ENCODE data around the gene PRLHR.
A peak's percentile ranks its signal among the peaks of the same experiment; 100 is the strongest.
"Not testable (repeated sequence)": the region's sequence is repeated elsewhere in the genome, so short reads cannot be mapped to it uniquely, and the experiment has no call there.

The PRLHR gene

DNA sequence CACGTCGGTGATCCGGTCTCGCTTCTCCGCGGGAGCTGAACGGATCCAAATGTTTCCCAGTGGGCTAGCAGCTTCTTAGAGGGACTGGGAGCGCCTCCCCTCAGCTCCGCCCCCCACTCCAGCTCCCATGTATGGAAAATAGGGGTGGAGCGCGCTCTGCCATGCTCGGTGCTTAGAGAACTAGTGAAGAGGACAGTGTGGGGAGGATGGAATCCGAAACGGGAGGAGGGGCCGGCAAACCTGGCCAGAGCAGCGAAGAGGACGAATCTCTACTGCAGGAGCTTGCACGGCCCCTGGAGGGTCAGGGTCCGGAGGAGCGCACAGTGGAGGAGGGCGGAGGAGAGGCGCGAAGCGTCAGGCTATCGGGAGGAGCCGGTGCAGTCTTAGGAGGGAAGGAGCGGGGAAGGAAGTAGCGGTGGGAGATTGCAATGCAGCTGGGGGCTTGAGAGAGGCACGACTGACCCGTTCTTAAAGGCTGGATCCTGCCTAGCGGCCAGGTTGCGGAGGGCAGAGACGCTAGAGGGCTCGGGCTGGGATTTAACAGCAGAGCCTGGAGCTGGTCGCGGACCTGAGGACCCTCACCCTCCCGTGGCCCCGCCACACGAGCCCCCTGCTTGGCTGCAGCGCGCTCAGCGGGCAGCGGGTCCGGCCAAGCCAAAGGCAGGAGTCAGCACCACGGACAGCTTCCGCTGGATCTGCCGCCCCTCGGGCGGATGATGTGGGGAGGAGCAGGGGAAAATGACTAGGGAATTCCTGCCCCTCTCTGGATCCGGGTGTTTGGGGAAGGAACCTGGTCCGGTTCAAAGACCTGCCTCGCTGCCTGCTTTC is at the start of gene PRLHR:
Gene PRLHR, minus strand, starts transcription at position 51 of the 828 bp plus-strand sequence. CDS start 404 bp downstream, outside the sequence.
- no peak for FAIRE-seq
- DNase-seq (ENCODE audit: insufficient read length, low spot score): peak; percentile 27

DNA sequence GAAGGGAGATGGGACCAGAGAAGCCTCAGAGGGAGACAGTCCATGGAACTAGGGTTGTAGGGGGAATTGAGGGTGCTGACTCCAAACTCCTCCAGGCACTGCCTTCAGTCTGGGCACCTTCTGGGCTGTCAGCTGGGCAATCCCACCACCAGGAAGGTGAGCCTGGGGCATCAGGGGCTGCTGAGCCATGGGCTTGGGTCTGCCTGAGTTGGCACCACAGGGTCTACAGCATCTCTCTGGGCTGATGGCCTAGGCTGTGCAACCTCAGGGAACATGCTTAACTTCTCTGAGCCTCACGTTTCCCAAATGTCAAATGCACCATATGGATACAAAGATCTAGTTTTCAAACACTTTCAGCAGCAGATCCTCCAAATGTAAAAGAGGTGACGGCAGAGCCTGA is 46.8 kb upstream of the PRLHR start:
- no peak for DNase-seq (ENCODE audit: insufficient read length, low spot score)

GRCh38 chr10:118638680-118639079 is 43.2 kb upstream of the PRLHR start:
- DNase-seq (ENCODE audit: insufficient read length, low spot score) (no peak), FAIRE-seq (no peak)

More for the DNA sequence above, 46.8 kb upstream of the PRLHR start:
- no peak for FAIRE-seq

DNA sequence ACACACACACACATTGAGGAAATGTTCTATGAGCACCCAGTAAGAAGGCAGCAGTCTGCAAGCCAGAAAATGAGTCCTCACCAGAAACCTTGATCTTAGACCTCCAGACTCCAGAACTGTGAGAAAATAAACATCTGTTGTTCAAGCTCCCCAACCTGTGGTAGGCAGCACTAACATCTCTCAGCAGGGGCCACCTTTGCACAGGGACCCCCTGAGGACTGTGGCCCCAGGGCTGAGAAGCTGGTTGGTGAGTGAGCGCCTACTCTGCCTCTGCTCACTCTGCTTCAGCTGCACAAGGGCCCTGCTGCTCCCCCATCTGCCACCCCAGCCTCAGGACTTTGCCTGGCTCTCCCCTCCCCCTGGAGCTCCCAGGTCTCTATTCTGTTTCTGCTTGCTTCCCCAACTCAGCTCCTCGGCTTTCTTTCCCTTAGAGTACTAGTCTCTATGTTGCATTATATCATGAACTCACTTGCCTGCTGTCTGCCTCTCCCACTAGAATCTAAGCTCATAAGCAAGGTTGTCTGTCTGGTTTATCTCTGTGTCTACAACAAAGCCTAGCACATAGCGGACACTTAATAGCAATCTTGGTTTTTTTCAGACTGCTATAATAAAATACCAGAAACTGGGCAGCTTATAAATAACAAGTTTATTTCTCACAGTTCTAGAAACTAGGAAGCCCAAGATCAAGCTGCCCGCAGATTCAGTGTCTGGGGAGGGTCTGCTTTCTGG is 40.4 kb upstream of the PRLHR start:
- DNase-seq (ENCODE audit: insufficient read length, low spot score) (no peak), FAIRE-seq (no peak)

DNA sequence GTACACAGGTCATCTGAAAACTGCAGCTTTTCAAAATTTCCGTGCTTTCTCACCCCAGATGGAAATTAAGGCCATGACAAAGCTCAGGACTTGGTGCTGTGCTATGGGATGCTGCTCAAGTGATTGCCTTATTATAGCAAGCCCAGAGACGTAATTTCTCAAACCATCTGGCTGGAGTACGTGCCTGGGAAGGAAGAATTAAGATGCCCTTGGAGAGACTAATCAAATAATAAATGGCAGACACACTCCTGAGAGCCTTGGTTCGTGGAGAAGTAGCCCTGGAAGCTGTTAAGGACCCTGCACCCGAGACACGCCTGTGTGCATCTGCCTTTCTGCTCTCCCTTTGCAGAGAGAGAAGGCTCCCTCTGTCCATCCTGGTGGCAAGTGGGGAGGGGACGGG is 38.3 kb upstream of the PRLHR start:
- FAIRE-seq: no peak
- no peak for DNase-seq (ENCODE audit: insufficient read length, low spot score)

DNA sequence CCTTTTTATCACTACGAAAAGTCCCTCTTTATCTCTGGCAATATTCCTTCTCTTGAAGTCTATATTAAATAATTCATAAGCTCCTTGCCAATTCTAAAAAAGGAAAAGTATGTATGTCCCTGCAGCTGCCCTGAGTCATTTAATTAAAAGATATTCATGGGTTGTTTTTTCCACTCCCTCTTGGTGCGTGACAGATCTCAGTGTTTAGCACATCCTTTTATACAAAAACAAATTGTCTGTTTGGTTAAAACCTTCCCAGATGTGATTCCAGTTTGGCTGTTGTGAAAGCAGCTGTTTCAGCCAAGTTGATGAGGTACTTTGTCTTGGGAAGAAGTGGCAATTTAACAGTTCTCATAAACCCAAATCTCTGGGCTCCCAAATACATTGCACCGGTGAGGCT is 33.8 kb upstream of the PRLHR start:
- DNase-seq (ENCODE audit: insufficient read length, low spot score): no peak
- FAIRE-seq: no peak

GRCh38 chr10:118628397-118628796 is 32.9 kb upstream of the PRLHR start:
- DNase-seq (ENCODE audit: insufficient read length, low spot score) (no peak), FAIRE-seq (no peak)

DNA sequence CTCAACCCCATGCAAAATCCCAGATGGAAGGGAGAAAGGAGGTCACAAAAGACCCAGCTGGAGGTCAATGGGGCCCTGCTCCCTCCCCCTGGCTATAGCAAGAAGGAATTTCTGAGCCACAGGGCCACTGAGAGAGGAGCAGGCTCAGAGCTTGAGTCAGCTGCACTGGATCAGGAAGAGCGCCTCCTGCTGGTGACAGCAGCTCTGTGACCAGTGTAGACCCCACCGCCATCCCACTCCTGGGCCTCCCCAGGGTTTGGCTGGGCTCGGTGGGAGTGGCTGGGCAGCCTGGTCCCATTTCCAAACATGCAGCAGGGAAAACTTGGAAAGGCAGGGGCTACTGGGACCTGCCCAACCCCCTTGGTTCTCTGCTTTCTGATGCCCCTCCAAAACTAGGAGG is 31.5 kb upstream of the PRLHR start:
- FAIRE-seq: no peak
- DNase-seq (ENCODE audit: insufficient read length, low spot score): no peak

DNA sequence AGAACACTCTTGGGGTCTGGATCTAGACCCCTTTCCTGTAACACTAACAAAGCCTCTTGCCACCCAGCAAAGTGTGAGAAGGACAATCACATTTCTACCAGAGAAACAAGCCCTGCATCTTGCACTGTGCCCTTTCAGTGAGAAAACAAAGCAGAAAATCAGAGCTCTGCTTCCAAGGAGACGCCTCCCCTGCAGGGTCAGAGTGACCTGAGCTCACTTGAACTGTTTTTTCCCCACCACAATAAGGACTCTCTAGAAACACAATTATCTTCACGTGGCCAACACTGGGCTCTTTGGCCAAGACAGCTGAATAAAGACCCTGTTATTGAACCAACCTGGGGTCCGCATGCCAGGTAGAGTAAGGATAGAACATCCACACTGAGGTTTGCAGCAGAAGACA is 30.1 kb upstream of the PRLHR start:
- DNase-seq (ENCODE audit: insufficient read length, low spot score): no peak

DNA sequence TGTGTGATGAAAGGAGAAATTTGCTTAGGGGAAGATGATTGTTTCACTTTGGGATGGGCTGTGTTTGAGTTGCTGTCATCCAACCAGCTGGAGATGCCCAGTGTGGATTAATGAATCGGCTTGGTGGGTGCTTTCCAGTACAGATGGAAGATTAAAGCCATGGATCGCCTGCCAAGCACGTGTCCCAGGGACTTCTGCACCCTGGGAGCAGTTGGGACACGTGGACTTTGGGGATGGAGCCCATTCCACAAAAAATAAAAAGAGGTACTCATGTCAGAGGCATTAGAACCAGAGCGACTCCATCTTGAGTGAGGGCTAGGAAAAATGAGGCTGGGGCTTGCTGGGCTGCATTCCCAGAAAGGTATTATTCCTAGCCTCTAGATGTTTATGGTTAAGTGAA is 29.3 kb upstream of the PRLHR start:
- FAIRE-seq: no peak
- DNase-seq (ENCODE audit: insufficient read length, low spot score): no peak

More for the DNA sequence above, 30.1 kb upstream of the PRLHR start:
- FAIRE-seq: no peak

- DNase-seq (ENCODE audit: insufficient read length, low spot score) (no peak), FAIRE-seq (no peak)
These were observed 26.0 kb upstream of the PRLHR start for GRCh38 chr10:118621304-118621942.

GRCh38 chr10:118613863-118614262 is 18.4 kb upstream of the PRLHR start:
- not testable (repeated sequence) for DNase-seq (ENCODE audit: insufficient read length, low spot score); FAIRE-seq

DNA sequence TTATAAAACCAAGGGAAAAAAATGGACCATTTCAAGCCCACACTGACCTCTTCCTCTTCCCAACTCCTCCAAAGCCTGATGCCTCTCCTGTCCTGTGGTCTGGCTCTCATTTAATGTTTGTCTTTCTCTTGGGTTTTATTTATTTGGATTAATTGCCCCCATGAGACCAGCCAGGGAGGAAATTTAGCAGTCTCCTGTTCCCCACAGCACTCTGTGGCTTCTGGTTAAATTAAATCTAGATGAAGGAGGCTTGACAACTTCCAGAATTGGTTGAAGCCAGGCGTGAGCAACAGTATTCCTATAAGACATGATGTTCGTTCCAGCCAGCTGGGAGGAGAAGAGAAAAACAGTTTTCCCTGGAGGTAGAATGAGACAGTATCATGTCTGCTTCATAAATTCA is 15.1 kb upstream of the PRLHR start:
- no peak for FAIRE-seq
- DNase-seq (ENCODE audit: insufficient read length, low spot score): no peak

DNA sequence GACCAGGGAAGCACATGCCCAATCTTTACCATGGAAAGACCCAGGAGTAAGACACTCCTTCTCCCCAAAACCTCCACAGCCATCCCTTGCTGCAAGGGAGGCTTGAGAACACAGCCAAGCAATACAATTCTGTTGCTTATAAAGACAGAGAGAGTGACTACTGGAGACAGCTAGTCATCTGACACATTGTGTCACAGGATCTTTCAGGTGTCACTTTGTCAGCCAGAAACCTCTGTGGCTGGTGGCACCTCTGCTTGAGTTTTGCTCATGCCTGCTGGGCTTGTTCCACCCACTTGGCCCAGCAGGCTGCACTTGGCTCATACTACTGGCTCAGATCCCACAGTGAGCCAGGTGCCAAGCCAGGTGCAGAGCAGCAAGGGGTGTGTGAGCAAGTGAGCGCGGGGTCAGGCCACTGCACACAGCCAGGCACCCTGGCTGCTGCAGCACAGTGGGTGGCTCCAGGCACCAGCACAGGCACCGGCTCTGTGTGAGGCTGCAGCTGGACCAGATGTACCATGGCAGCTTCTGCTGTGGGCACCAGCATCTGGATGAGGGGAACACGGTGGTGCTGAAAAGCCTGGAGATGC is 12.4 kb upstream of the PRLHR start:
- FAIRE-seq (no peak), DNase-seq (ENCODE audit: insufficient read length, low spot score) (no peak)

GRCh38 chr10:118605694-118606093 is 10.2 kb upstream of the PRLHR start:
- FAIRE-seq: no peak
- DNase-seq (ENCODE audit: insufficient read length, low spot score): no peak

DNA sequence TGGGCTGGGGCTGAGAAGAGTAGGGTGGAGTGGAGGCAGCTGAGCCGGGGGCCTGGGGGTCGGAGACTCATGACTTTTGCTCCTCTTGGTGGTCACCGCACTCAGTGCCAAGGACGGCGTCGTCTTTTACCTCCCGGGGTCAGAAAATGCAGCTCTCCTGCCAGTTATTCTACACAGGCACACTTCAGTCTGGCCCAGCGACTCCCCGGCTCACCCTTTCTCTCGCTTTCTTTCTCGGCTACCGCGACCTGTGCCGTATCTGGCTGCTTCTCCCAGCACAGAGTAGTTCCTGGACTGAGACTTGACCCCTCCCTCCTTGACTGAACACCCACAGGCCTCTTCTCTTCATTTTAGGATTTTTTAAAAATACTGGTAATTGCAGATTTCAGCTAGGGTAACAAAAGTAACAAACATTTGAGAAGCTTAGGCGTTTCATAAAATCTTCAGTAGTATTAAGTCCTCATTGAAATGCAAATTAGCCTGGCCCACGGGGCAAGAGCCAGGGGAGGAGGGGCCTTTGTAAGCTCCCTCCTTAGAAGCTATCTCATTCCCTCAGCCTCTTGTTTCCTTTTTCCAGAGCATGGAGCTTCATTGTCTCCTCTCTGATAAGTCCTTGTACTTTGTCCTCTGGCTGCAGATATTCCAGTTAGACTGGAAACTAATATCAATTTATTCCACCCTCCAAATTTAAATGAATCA is 1.1 kb upstream of the PRLHR start:
- FAIRE-seq: no peak

DNA sequence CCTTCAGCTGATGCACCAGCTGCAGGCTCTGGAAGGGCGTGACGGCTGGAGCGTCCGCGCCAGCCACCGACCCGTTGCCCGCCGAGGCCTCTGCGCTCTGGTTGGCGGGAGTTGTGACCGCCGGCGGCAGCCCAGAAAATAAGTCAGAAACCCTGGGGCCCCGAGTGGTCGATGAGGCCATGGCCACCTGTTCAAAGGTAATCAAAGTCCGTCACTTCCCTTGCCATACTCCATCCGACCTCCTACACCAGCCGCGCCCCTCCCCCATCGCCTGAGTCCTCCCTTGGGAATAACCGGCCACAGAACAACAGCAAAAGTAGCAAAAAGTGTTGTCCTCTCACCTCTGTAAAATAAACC is 406 bp downstream of the PRLHR start:
- FAIRE-seq: no peak

More for the DNA sequence above, 1.1 kb upstream of the PRLHR start:
- no peak for DNase-seq (ENCODE audit: insufficient read length, low spot score)

GRCh38 chr10:118594392-118595063 is 920 bp downstream of the PRLHR start:
- DNase-seq (ENCODE audit: insufficient read length, low spot score): peak; percentile 6
- FAIRE-seq: no peak

More for the DNA sequence above, 406 bp downstream of the PRLHR start:
- no peak for DNase-seq (ENCODE audit: insufficient read length, low spot score)

DNA sequence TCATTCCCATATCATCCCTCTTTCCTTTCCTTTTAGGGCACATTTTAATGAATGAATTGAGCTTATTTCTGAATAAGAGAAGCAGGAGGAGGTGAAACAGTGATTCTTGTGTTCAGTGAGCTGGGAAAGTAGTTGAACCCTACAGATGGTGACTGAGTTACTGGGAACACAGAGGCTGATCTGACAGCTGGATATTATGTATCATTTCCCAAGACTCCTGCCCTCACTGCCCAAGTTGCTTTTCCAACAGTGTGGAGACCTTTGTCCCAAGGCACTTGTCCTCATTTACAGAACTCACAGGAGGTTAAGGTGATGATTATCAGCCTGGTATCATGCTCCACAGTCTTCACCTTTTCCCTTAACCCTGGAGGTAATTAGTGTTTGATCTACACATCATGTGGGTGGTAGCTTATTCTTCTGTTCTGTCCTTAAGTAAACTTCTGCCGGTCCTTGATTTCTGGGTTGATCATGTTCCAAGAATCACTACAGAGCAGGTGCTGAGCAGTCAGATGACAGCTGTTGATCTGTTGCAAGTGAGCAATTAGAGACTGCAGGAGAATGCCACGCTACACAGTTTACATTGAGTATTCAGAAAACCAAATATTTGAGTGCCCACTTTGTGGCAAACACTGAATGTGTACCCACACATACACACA is 2.6 kb downstream of the PRLHR start:
- FAIRE-seq: no peak

More for the DNA sequence above, 2.6 kb downstream of the PRLHR start:
- no peak for DNase-seq (ENCODE audit: insufficient read length, low spot score)

All from HTR-8/SVneo (cell line).